DMS 273 (cell line): ENCODE measurements around the gene PRKCA.
"Not testable (repeated sequence)": the region's sequence is repeated elsewhere in the genome, so short reads cannot be mapped to it uniquely, and the experiment has no call there.

Experiments used
- DNase-seq: peaks from one replicate; lab custom pipeline; 2025; ENCODE audit not compliant: unreplicated experiment; lab: John Stamatoyannopoulos, UW

The PRKCA gene

DNA sequence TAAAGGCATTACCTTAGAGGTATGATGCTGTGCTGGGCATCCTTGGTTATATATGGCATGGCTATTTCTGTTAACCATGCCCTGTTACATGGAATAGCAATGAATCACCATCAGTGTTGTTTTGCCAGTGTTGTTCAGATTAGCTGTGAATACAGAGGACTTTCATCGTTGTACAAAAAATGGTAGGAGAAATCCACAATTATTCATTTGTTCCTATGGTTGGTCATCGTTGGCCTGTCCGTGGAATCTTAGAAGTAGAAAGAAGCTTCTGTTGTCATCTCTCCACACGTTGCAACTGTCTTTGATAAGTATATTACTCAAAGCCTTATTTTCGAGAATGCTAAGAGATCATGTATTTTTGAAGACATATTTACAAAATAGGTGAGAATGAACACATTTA lies 418.2 kb downstream of the PRKCA start:
- DNase-seq = no peak

DNA sequence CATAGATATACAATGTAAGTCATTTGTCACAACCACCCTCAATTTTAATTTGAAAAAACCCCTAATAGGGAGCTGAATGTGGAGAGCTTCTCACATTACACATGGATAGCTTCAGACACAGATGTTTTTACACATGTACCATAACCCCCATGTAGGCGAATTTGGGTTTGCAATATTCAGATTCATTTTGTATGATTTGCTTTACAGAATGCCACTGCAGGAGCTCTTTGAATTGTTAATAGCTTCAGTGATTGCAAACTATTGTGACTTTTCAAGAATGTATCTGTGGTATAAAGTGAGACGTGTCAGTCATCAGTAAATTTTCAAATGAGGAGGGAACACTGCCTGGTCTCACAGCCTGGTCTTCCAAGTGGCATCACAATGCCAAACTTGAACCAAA lies 419.9 kb downstream of the PRKCA start:
- DNase-seq = no peak

DNA sequence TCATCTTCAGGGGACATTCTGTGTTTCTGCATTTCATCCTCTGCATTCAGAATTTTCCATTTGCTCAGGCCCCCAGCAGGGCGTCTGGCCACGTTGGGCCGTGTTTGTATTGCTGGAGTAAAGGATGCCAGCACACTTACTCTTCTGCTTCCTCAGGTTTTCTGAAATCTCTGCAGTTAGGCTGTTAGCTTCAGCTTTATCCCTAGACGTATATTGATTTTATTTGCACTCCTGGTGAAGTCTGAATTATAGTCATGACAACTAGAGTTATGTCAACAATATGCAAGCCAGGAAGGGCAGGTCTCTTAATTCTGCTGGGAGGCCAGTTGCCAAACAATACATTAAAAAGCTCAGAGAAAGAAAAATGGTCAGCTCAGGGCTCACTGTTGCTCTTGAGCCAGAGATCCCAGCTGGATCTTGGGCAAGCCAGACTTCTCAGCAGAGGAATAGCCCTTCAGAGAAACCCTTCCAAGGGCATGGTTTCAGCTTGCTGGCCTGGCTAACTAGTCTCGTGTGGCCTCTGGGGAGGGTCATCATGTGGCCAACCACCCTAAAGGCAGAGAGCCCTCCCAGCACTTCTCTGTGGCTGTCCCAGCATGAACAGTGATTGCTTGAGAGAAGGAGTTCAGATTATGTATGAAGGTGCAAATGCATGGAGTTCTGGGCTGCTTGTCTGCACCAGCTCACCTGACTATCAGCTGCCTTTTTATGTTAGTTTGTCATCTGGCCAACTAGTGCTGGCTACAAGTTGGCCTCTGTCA lies 422.3 kb downstream of the PRKCA start:
- DNase-seq = no peak

DNA sequence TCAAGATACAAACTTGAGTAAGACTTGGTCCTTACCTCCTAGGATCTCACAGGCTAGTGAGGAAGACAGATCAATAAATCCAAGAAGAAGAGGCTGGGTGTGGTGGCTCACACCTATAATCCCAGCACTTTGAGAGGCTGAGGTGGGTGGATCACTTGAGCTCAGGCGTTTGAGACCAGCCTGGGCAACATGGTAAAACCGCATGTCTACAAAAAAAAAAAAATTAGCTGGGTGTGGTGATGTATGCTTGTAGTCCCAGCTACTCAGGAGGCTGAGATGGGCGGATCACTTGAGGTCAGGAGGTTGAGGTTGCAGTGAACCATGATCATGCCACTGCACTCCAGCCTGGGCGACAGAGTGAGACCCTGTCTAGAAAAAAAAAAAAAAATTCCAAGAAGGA lies 423.0 kb downstream of the PRKCA start:
- not testable (repeated sequence) for DNase-seq

DNA sequence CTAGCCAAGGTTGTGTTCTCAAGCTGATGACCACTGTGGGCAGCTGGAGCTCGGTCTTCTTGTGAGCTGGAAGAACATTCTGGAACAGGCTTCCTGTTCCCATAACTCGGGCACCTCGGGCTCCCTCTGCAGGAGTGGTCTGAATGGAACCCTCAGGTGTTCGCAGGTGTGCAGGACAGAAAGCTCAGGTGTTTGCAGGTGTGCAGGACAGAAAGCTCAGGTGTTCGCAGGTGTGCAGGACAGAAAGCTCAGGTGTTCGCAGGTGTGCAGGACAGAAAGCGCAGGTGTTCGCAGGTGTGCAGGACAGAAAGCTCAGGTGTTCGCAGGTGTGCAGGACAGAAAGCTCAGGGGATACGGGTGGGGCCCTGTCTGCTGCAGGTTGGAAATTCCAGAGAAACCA lies 423.5 kb downstream of the PRKCA start:
- no peak for DNase-seq

DNA sequence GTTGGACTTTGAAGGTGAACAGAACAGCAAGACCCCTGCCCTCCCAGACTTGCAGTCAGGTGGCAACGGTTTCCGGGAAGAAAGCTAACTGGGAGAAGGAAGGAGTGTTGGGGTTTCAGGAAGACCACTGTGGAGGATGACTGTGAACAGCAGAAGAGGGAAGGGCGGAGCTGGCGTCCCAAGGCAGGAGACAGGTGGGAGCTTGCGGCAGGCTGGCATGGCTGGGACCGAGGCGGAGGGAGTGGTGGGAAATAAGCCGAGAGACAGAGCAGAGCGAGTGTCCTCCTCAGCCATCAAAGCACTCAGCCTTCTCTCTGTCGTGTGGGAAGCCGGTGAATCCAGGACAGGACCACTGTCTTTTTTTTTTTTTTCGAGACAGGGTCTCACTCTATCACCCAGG lies 424.0 kb downstream of the PRKCA start:
- no peak for DNase-seq

DNA sequence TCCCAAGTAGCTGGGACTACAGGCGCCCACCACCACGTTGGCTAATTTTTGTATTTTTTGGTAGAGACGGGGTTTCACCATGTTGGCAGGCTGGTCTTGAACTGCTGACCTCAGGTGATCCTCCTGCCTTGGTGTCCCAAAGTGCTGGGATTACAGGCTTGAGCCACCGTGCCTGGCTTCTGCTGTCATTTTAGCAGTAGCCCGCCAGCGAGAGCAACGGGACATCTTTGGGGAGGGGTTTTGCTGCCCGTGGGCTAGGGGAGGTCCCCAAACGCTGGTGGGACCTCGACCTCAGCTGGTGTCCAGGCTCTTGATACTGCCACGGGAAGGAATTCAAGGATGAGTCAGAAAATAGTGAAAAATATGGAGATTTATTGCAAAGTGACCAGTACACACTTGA lies 424.4 kb downstream of the PRKCA start:
- no peak for DNase-seq

DNA sequence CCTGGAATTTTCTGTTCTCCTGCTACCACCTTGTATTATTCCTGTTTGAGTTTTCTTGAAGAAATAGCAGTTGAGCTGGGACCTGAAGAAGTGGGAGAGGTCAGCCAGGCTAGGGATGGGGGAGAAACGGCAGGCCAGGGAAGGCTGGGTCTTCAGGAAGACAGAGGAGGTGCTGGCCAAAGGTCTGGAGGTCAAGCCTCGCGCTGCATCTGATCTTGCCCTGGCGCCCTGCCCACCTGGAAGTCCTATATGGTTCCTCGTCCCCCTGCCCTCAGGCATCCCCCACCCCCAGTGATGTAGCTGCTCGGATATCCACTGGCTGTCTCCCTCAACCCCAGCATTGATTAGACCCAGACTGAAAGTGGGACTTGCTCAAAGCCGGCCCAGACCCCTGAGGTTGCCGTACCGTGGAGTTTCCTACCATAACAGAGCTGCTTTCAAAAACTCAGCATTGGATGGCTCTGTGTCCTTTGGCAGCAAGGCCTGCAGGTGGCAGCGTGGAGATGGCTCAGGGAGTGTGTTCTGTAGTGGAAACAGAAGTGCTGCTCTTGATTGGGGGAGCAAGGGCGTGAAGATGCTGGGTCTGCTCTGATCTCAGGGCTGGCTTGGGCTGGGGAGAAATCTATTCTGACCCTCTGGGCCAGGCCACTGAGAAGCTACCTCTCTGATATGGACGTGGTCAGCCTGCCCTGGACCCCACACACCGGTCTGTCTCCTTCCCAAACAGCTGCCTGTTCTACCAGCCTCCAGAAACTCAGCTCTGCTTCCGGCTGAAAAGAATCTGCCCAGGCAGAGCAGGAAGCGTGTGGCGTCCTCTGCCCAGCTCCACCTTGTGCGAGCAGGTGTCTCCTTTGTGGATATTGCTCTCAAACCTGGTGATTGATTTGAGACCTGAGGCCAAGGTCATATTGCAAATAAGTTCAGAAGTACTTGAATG lies 425.5 kb downstream of the PRKCA start:
- DNase-seq = peak; percentile 87

DNA sequence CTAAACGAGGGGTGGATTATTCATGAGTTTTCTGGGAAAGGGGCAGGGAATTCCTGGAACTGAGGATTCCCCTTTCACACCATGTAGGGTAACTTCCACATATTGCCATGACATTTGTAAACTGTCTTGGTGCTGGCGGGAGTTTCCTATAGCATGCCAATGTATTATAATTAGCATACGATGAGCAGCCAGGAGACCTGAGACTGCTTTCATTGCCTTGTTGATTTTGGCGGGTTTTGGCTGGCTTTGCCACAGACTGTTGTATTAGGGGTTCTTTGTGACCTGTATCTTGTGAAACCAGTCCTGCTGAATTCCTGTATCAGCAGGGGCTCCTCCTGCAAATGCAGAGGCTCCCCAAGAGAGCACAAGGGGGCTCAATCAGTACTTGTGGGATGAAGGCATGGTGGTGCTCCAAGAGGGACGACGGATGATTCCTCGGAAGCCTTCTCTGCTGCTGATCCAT lies 428.1 kb downstream of the PRKCA start:
- DNase-seq = no peak

DNA sequence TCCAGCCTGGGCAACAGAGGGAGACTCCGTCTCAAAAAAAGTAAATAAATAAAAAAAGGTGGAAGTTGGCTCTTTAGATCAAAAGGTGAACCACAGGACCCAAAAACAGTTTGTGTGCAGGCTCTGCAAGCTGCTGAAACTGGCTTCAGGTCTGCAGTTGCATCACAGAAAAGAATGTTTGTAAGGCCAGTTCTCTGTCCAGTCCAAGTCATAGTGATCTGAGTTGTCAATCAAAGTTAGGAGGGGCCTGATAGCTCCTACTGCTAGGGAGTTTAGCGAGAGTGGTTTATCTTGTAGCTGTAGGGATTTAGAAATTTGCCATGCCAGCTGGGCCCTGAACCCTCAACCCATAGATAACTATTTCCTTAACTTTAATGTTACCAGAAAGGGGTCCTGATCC lies 431.3 kb downstream of the PRKCA start:
- no peak for DNase-seq

DNA sequence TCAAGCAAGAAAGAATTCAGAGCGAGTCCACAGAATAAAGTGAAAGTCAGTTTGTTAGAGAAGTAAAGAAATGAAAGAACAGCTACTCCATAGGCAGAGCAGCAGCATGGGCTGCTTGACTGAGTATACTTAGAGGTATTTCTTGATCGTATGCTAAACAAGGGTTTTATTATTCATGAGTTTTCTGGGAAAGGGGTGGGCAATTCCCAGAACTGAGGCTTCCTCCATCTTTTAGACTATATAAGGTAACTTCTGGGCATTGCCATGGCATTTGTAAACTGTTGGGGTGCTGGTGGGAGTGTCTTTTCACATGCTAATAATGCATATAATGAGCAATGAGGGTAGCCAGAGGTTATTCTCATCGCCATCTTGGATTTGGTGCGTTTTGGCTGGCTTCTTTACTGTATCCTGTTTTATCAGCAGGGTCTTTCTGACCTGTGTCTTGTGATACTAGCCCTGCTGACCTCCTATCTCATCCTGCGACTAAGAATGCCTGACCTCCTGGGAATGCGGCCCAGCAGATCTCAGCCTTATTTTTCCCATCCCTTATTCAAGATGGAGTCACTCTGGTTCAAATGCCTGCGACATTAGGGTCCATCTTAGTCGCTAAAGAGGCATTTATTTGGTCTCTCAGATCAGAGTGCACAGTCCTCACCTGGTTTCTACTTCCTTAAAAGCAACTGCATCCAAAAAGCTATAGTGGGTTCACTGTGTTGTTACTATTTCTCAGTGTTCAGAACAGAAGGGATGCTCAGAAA lies 432.0 kb downstream of the PRKCA start:
- DNase-seq = no peak

DNA sequence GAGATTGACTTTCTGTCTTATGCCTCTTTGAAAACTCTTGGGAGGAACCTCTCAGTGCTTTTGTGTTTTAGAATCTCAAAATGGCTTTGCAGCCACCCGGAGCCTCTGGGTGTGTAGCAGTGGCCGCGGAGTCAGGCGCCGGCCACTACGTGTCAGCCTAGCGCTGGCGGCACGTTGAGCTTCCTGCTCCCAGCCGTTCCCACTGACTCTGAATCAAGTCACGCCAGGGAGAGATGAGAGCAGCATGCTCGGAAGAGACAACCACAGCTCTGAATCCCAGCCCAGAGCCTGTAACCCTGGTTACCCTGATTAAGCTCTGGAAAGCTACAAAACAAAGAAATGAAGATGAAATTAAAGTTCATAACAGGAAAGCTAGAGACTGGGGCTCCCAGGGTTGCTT lies 435.1 kb downstream of the PRKCA start:
- DNase-seq = no peak

DNA sequence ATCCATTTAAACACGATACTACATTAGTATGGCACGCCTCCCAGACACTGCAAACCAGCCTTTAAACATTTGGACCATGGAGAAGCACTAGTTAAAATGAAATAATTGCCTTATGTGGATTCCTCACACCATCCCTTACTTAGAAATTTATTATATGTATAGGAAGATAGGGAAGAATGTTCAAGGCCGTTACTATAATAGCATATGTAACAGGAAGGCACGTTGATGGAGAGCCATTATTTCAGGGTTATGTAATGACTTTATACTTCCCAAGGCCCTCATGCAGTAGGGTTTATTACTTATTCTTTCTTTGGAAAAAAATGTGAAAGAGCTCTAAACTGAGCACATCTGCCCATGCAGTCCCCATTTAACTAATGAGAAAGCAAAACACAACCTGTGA lies 435.9 kb downstream of the PRKCA start:
- DNase-seq = no peak

DNA sequence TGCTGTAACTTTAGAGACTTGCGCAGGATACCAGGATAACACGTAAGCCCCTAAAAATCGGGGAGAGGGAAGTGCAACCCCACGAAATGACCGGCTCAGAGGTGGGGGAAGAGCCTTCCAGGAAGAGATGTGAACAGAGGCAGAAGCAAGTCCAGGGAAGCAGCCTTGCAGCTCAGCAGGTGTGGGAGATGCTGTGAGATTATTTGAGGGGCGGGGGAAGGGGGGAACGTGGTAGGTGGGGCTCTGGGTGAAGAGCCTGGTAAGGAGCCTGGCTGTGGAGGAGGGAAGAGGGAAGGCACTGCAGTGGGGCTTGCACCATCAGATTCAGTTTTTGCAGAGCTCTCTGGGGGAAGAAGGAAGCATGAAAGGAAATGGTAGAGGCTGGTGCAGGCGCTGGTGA lies 437.1 kb downstream of the PRKCA start:
- no peak for DNase-seq

DNA sequence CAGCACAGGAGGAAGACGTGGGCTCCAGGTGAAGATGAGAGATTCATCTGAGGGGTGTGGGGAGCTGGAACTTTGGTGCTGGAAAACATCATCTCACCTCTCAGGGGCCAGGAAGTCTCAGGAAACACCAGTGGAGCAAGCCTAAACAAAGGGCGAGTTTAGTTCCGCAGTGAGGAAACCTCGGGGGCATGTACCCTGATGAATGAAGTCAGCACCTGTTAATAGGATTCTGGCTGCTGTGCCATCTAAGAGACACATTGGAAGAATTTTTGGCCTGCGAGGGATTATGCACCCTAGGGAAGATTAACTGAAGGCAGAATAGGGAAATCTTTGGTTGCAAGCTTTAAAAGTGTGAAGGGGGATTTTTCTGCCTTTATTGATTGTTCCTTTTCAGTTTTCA lies 437.8 kb downstream of the PRKCA start:
- no peak for DNase-seq

DNA sequence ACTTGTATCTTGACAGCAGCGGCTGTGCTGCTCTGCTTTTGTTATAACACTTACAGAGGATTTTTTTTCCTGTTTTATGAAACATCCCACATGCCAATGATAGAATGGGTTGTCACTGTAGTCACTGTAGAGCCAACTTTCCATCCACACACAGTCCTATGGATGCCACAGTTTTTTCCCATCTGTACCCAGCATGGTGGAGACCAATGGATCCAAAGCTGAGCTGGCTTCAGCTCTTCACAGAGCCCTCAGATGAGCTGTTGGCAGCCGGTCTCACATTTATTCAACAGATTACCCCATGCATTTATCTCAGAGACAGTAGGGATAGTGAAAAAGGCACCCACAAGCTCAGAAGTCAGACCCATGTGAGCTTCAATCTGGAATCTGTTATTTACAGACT lies 441.1 kb downstream of the PRKCA start:
- DNase-seq = no peak

DNA sequence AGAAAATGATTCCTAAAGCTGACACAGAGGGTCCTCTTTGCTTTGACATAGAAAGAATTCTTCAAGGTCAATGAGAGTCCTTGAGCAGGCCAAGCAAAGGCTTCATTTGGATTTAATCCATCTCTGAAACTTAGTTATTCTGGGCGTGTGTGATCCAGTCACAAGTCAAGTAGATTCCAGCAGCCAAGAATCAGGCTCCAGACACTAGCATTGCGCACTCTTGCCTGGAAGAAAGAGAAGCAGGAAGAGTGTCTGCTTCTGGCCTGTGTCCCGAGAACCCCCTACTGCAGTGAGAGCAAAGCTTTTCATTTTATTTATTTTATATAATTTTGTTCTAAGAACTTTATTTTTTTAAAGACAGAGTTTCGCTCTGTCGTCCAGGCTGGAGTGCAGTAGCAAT lies 444.3 kb downstream of the PRKCA start:
- DNase-seq = no peak

DNA sequence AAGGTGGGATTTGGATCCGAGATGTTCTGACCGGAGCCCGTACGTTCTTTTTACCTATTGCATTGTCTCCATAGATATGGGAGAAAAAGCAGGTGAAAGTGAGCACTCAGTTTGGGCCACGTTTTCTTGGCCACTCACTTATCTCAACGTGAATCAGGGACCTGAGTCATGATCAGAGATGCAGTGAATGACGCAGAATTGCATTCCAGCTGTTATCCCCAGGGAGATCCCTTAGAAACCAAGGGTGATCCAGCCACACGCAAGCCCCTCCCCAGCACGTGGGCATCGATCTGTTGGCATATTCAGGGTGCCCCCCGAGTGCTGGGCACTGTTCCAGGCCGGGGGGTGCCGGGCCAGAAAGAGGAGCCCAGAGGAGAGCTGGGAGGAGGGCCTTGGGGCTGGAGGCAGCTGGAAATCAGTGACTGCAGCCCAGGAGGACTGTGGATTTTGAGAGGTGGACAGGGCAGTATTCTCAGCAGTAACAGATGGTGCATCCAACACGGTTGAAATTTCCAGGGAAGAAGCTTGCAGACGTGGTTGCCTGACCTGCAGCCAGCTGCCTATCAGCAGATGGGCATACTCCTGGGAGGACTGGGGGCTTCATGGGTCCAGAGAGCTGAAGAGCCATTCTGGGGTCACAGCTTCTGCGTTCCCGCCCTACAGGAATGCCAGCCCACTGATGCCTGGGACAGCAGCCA lies 445.3 kb downstream of the PRKCA start:
- peak; percentile 85 for DNase-seq

DNA sequence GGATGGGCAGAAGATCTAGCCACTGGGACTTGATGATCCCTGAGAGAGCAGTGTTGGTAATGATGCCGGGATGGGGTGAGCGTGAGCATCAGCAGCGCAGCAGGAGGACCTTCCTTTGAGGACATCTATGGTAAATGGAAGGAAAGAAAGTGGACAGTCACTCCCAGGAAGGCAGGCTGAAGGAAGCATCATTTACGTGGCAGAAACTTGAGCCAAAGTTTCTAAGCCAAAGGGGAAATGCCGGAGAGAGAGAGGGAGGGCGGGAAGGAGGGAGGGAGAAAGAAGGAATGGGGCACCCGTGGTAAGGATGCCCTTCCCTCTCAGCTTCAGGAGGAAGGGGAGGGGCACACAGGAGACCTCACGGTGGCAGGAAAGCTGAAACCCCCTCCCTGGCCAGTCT lies 446.2 kb downstream of the PRKCA start:
- DNase-seq = no peak

DNA sequence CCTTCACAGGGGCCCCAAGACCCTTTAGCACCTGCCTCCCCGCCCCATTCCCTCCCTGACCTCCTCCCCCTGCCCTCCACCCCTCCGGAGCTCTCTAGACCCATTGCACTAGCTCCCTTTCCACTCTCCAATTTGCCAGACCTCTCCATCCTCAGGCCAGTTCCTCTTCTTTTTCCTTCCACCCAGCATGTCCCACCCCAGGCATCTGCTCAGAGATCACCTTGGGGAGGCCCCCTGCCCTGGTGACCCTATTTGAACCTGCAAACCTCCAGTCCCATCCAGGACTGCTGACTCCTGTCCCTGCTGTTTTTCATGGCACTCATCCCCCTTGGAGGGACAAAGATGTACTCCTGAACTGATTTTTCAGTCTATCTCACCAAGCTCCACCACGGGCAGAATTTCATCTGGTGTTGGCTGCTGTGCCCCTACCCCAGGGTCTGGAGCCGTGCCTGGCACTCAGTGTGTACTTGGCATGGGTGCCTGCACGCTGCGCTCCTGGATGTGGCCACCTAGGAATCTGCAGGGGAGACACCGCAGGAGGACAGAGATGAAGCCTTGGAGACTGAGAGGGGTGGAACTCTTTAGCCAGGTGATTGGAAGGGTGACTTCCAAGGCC lies 446.9 kb downstream of the PRKCA start:
- DNase-seq = no peak
